Activated gamma-delta T cell treated with Interleukin-2 at 50 U/mL for 16 hours (primary cell): ENCODE data around the gene GPR84.

Experiments used
- DNase-seq: peaks from one replicate; pipeline ENCODE4 v3.0.0-alpha.2; 2020

The GPR84 gene

DNA sequence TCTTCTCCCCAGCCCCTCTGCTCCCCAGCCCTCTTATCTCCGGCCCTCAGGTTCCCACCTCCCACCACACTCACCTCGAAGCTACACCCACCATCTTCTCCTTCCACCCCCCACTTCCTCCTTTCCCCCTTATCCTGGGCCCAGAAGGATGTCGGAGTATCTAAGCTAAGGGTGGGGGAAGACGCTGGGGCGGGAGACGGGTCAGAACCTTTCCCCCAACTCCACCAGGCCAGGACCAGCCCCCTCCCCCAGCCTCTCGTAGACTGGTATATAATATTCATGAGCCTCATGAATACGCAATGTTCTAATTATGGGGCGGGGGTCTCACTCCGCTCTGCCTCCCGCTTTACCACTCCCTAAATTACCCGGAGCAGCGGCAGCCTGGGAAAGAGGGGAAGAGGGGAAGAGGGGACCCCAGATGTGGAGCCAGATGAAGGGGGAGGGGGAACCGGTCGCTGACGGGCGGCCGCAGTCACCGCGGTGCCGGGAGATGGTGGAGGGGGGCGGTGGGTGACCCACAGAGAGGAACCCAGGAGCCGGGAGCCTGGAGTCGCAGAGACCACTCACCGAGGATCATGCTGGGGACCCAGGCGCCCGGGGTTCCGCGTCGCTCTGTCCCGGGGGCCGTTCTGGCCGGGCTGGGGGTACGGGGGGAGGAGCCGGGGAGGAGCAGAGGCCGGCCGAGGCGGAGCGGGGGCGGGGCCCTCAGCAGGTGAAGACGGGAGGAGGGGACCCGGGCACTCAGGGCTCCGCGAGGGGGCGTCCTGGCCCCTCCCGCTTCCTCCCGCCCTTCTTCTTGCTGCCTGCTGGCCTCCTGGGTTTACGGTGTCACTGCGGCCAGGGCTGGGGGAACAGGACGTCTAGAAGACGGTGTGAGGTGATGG, 26.6 kb upstream of the GPR84 start:
- DNase-seq: peak; percentile 64

DNA sequence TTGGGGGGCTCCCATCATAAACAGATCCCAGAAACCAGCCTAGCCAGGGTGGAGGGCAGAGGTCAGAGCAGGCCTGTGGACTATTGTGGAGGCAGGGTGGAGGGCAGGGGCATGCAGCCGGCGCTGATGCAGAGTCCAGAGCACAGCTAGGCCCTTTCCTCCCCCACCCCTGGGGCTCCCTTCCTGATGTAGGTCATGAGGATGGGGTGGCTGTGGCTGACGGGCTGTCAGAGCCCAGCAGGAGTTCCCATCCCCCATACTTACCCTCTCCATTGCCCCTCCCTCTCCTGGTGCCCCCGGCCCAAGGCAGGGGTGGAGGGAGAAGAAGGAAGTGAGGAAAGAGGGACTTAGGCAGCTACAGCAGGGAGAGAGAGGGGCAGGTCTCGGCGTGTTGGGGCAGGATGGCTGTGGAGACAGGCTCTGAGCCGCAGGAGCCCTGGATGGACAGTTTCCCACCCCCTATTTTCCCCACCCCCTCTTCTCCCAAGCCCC, 25.9 kb upstream of the GPR84 start:
- no peak for DNase-seq

DNA sequence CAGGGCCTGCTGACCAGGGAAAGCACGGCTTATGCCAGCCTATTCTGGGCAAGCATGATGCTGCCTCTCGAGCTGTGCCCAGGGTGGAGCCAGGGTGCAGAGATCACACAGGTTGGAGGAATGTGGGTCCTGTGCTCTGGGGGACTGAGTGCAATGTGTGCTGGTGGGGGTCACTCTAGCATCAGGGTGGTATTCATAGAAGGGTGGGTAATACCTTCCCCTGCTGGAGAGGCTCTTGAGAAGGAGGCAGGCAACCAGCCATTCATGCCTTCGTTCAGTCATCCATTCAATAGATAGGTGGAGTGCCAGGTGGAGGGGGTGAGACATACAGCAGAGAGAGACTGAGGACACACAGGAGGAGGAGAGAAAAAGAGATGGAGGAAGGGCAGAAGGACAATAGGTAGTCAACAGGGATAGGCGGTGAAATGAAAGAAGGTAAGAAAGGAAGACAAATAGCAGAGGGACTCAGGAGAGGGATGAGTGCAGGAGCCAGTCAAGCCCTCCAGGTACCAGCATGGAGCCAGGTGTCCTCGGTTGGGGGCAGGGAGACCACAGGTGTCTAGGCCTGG, 25.4 kb upstream of the GPR84 start:
- no peak for DNase-seq

- no peak for DNase-seq
Measured at GRCh38 chr12:54389134-54389508, 24.8 kb upstream of the GPR84 start.

- DNase-seq: no peak
Measured at GRCh38 chr12:54388237-54389133, 24.2 kb upstream of the GPR84 start.

DNA sequence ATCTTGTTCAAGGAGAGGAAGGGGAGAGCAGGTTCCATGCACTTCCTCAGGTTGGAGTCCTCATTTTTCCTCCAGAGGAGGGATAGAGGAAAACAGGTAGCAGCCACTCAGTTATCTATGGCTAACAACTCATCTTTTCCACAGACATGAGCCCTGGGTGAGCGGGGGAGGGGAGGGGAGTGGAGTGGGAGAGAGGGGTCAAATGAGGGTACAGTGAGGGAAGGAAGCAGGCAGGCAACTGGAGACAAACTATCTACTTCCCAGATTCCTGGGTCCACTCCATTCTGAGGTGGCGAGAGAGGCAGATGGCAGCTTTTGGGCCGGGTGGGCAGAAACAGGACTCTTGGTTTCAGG, 22.8 kb upstream of the GPR84 start:
- DNase-seq: no peak

DNA sequence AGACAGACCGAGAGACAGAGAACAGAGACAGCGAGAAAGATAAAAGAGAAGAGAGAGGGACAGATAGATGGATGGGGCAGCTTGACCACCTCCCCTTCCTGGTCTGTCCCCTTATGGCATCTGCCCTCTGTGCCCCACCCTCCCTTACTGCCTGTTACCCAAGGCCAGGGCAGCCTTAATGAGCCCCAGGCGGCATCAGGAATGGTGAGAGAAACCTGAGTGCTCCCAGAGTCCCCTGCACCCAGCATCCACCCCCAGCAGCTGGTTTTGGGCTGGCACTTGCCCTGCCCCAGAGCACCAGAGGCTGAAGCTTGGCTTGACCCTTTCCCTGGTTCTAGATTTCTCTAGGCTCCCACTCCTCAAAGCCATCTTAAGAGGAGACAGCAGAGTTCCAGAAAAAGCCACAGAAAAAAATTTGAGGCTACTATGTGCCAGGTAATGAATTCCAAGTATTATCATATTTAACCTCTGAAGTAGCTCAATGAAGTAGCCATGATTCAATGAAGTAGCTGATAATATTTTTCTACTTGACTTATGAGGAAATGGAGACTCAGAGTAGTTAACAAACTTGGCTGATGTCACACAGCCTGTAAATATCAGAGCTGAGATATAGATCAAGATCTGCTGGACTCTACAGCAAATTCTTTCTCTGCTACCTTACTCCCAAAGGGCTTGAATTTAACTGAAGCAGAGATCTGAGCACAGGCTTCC, 22.3 kb upstream of the GPR84 start:
- DNase-seq: no peak

- no peak for DNase-seq
Measured at GRCh38 chr12:54385251-54385914, 21.1 kb upstream of the GPR84 start.

- DNase-seq: no peak
Measured at GRCh38 chr12:54384591-54385041, 20.3 kb upstream of the GPR84 start, which contains the start of gene ZNF385A. ZNF385A (minus strand) TSS chr12:54384733; CDS start chr12:54384514, 219 bp downstream.

- DNase-seq: no peak
Measured at GRCh38 chr12:54383041-54383609, 18.8 kb upstream of the GPR84 start.

DNA sequence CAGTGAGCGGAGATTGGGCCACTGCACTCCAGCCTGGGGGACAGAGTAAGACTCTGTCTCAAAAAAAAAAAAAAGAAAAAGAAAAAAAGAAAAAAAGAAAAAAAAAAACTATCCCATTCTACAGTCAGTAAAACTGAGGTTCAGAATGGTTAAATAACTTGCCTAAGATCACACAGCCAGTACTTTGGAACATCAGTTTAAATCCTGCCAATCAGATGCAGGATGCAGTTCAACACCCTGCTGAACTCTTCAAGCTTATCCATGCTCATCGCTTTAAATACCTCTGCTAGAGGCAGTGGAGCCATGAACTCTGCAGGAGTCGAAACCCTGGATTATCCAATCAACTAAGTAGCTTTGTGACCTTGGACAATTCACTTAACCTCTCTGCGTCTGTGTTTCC, 16.9 kb upstream of the GPR84 start:
- no peak for DNase-seq

DNA sequence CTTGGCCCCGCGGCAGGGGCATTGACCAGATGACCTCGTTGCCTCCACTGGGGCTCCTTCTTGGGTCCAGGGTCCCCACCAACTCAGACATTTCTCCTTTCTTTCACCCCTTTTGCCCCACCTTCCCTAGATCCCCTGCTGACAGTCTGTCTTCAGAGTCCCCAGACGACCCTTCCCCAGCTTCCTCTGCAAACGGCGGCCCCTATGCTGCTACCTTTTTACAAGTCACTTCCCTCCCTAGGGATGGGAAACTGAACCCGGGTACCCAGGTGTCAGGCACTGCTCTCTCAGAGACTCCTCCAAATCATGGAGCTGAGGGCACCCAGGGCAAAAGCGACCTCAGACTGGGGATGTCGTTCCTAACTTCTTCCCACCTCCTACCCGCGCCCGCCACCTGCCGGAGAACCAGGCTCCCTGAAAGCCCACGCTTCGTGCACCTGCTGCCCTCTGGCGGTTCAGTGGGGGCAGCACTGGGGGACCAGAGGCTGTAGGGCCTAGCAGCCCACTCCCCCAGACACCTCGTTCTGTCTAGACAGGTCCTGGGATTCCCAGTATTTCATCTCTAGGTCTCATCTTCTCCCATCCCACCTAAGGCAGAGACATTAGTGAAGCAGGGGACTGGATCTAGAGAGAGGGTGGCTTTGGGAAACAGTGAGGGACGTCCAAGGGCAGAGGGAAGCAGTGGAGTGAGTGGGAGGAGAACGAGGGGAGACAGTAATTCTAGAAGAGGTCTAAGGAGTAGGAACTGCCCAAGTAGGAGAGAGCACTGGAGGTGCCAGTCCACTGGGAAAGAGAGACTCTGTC, 15.3 kb upstream of the GPR84 start:
- peak; percentile 88 for DNase-seq

GRCh38 chr12:54378796-54379397, 14.6 kb upstream of the GPR84 start:
- DNase-seq: no peak

- DNase-seq: no peak
Measured at GRCh38 chr12:54377797-54378515, 13.7 kb upstream of the GPR84 start.

- no peak for DNase-seq
Measured at GRCh38 chr12:54377007-54377406, 12.7 kb upstream of the GPR84 start.

DNA sequence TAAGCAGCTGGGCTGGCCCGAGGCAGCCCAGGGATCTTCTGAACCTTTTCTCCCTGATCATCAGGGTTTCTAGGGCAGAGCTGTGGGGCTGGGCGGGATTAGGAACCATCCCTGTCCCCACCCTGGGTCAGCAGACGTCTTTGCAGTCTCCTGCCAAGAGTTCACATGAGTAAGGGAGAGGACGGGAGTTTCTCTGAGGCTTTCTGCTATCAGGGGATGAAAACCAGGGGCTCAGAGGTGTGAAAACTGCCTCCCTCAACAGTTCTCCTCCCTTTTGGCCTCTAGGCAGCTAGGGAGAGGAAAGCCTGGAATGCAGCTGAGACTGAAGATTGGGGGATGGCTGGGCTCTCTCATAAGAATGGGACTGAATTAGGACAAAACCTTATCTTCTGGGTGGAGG, 12.3 kb upstream of the GPR84 start:
- DNase-seq: no peak

GRCh38 chr12:54375259-54375579, 10.9 kb upstream of the GPR84 start:
- no peak for DNase-seq

DNA sequence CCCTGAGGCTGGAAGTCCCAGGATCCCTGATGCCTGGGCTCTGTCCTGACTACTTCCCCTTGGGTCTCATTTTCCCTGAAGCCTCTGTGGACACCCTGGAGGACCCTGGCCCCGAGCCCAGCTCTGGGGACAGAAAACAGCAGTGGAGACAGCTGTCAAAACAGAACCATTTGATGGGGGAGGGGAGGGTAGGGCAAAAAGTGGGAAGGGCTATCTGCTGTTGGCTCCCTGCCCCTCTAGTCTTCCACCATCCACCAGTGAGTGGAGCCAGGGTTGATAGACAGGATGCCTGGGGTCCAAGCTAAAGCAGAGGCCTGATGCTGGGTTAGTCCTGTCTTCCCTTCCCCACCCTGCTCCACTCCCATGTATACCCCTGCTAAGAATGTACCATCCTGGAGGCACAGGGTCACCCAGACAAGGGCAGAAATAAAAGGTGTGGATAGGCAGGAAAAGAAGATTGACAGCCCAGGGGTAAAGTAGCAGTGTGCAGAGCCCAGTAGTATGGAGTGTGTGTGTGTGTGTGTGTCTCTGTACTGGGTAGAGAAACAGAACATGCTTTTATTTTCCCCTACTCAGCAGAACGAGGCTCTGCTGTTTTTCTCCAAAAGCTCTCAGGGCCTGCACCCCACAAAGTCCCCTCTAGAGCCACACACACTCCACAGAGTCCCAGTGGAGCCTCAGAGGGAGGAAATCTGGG, 10.4 kb upstream of the GPR84 start:
- DNase-seq: no peak
